Fibroblast of skin of right quadriceps (primary cell): ENCODE results near the gene UNKL.

ENCODE experiments used
- DNase-seq: peaks from one replicate; pipeline ENCODE4 v3.0.0-alpha.2; 2013

Gene UNKL

GRCh38 chr16:1374418-1375297 lies 39.8 kb downstream of the UNKL start:
- no peak for DNase-seq

GRCh38 chr16:1372292-1372950 lies 42.1 kb downstream of the UNKL start:
- no peak for DNase-seq

- DNase-seq = no peak
Observed at GRCh38 chr16:1371054-1371978, 43.2 kb downstream of the UNKL start.

- DNase-seq = no peak
Observed at GRCh38 chr16:1367486-1368174, 46.9 kb downstream of the UNKL start.

GRCh38 chr16:1366712-1367299 lies 47.7 kb downstream of the UNKL start:
- DNase-seq = no peak

- no peak for DNase-seq
Observed at GRCh38 chr16:1366060-1366711, 48.3 kb downstream of the UNKL start.

GRCh38 chr16:1364510-1364909 lies 50.0 kb downstream of the UNKL start:
- DNase-seq = no peak

GRCh38 chr16:1363501-1364041 lies 50.9 kb downstream of the UNKL start:
- peak; percentile 14 for DNase-seq

- DNase-seq = no peak
Observed at GRCh38 chr16:1362807-1363206, 51.7 kb downstream of the UNKL start.

- DNase-seq = no peak
Observed at GRCh38 chr16:1361685-1362360, 52.7 kb downstream of the UNKL start.

- DNase-seq = no peak
Observed at GRCh38 chr16:1357906-1358566, 56.5 kb downstream of the UNKL start.

- DNase-seq = no peak
Observed at GRCh38 chr16:1356061-1356900, 58.2 kb downstream of the UNKL start.

GRCh38 chr16:1355591-1355990 lies 58.9 kb downstream of the UNKL start:
- no peak for DNase-seq

- DNase-seq = no peak
Observed at GRCh38 chr16:1354815-1355540, 59.5 kb downstream of the UNKL start.

- peak; percentile 88 for DNase-seq
Observed at GRCh38 chr16:1351582-1352362, 62.7 kb downstream of the UNKL start, which contains the start of the genes GNPTG and TSR3. Gene GNPTG, plus strand, starts transcription at chr16:1351931. Its CDS starts 35 bp downstream, at chr16:1351966. Gene TSR3, minus strand, starts transcription at chr16:1351878. Its CDS starts 74 bp downstream, at chr16:1351804.

GRCh38 chr16:1351215-1351581 lies 63.3 kb downstream of the UNKL start:
- no peak for DNase-seq

GRCh38 chr16:1350691-1351090 lies 63.8 kb downstream of the UNKL start:
- no peak for DNase-seq
